ENCODE results near the gene FLT3. TPM values are rescaled to one million over a fixed set of nuclear protein-coding genes. Genes with fewer than 3 reads are reported as not detected.
A peak's percentile ranks its signal among the peaks of the same experiment; 100 is the strongest.

Gene FLT3
- total and polyA plus RNA-seq, 5 donors from 2014 or later, result 0.39 TPM; not detected in 4

- ATAC-seq (ENCODE audit: low read depth in 2 of 2), result no peak
- H3K27ac Mint-ChIP-seq, result no peak overlapping the region
Observed at GRCh38 chr13:28071424-28071823, 29.0 kb downstream of the FLT3 start.

DNA sequence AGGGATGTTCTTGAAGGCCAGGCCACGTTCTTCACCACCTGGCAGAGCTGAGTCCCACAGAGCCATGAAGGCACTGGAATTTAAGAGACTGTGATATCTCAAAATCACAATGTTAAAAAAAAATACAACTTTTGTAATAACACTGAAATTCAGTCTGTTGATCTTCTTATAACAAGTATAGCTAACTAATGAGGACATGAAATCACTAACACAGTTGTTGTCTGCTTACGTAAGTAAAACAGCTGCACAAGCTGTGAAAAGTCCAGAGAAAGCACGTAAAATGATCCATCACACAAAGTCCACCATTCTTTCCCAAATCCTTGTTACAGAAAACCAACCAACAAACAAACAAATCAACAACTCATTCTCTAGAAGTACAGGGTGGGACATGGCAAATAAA, 32.9 kb downstream of the FLT3 start:
- Mint-ChIP-seq H3K36me3 (no peaks in the 10 kb centered on the region), H3K27ac (no peak overlapping the region), H3K4me1 (no peaks in the 10 kb centered on the region), H3K9me3 (no peaks in the 10 kb centered on the region), H3K4me3 (no peak overlapping the region), H3K27me3 (peaks cover 17% of the 10 kb centered on the region)
- Histone ChIP-seq H3K36me3 (ENCODE audit: control insufficient read depth, insufficient read depth, low read length) (no peaks in the 10 kb centered on the region), H3K9me3 (ENCODE audit: control insufficient read depth in 2 of 2, low read length in 2 of 2) (no peaks in the 10 kb centered on the region), H3K4me3 (ENCODE audit: low read depth, low read length) (no peak overlapping the region), H3K4me1 (ENCODE audit: control insufficient read depth, insufficient read depth, low read length, poor library complexity, severe bottlenecking) (no peaks in the 10 kb centered on the region), H3K27me3 (ENCODE audit: control insufficient read depth, insufficient read depth, low read length) (no peaks in the 10 kb centered on the region), H3K27ac (ENCODE audit: insufficient read depth, low read length, poor library complexity, severe bottlenecking) (no peak overlapping the region)
- no peak for DNase-seq
- ATAC-seq (ENCODE audit: low read depth in 2 of 2), result no peak

More at GRCh38 chr13:28071424-28071823, 29.0 kb downstream of the FLT3 start:
- Histone ChIP-seq H3K4me1 (ENCODE audit: control insufficient read depth, insufficient read depth, low read length, poor library complexity, severe bottlenecking) (no peaks in the 10 kb centered on the region), H3K4me3 (ENCODE audit: low read depth, low read length) (no peak overlapping the region), H3K9me3 (ENCODE audit: control insufficient read depth in 2 of 2, low read length in 2 of 2) (no peaks in the 10 kb centered on the region), H3K27ac (ENCODE audit: insufficient read depth, low read length, poor library complexity, severe bottlenecking) (no peak overlapping the region), H3K36me3 (ENCODE audit: control insufficient read depth, insufficient read depth, low read length) (no peaks in the 10 kb centered on the region), H3K27me3 (ENCODE audit: control insufficient read depth, insufficient read depth, low read length) (no peaks in the 10 kb centered on the region)
- DNase-seq, result no peak
- Mint-ChIP-seq H3K4me1 (no peaks in the 10 kb centered on the region), H3K36me3 (no peaks in the 10 kb centered on the region), H3K4me3 (no peak overlapping the region), H3K27me3 (peaks cover 21% of the 10 kb centered on the region), H3K9me3 (no peaks in the 10 kb centered on the region)

DNA sequence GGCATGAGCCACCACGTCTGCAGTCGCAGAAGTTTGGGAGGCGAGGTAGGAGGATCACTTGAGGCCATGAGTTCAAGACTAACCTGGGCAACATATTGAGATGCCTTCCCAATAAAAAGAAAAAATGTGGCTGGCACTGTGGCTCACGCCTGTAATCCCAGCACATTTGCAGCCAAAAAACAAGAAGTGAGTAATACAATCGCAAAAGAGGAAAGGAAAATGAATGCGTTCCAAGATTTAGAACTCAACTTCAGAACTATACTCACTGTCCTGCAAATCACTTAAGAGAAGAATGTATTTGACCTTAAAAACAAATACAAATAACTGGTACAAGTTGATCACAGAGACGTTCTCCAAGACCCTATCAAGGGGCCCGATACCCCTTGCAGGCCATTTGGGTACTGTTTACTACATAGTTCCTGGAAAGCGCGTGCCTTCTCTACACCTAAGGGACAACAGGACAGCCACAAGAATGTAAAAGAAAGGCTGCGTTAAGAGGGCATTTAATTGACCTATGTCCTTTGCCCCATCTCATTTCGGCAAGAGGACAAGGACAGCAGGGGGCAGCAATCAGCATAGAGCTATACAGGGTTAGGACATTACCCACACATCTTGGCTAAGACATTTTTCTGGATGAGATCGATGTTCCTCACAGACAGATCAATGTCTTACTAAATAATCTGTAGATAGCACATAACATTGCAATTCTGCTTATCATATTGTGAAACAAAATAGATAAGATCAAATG, 41.3 kb downstream of the FLT3 start:
- H3K36me3 Mint-ChIP-seq, result no peaks in the 10 kb centered on the region
- no peak overlapping the region for H3K27ac ChIP-seq (ENCODE audit: insufficient read depth, low read length, poor library complexity, severe bottlenecking)
- H3K9me3 ChIP-seq (ENCODE audit: control insufficient read depth in 2 of 2, low read length in 2 of 2), result no peaks in the 10 kb centered on the region
- no peak for ATAC-seq (ENCODE audit: low read depth in 2 of 2)
- H3K27me3 ChIP-seq (ENCODE audit: control insufficient read depth, insufficient read depth, low read length), result peaks cover 12% of the 10 kb centered on the region
- H3K27ac Mint-ChIP-seq, result no peak overlapping the region
- H3K4me1 ChIP-seq (ENCODE audit: control insufficient read depth, insufficient read depth, low read length, poor library complexity, severe bottlenecking), result no peaks in the 10 kb centered on the region
- H3K27me3 Mint-ChIP-seq, result peaks cover 22% of the 10 kb centered on the region
- peak in 2 of 3 donors; percentile 11 to 58 for DNase-seq
- H3K36me3 ChIP-seq (ENCODE audit: control insufficient read depth, insufficient read depth, low read length), result no peaks in the 10 kb centered on the region
- H3K4me3 Mint-ChIP-seq, result no peak overlapping the region
- no peak overlapping the region for H3K4me3 ChIP-seq (ENCODE audit: low read depth, low read length)
- no peaks in the 10 kb centered on the region for H3K4me1 Mint-ChIP-seq
- H3K9me3 Mint-ChIP-seq, result no peaks in the 10 kb centered on the region

DNA sequence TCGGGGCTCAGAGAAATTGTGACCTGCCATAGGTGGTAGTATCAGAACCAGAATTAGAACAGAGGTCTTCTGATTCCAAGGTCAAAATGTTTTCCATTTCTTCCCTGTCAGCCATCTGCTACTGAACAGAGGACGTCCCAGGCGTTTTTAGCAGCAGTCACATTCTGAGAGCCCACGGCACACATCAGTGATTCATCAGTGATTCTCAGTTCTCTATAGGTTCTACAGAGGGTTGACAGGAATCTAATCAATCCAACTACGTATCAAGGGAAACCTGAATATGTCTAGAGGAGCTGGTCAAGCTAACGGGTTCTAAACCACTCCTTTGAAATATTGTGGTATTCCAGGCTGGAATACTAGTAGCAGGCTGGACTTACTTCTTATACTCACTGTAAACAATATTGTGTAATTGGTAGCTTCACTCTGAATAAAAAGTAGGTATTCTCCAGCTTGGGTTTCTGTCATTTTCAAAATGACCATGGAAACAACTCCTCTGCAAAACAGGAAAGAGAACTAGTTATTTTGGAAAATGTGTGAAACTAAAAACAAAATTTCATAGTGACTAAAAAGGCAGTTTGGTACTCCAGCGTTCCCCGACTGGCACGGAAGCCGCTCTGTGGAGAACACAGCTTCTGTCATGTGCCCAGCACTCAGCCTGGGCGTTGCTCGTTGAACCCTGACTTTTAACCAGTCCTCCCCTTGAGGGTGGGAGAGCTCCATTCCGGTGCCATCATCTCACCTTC, 43.2 kb downstream of the FLT3 start:
- Histone ChIP-seq H3K9me3 (ENCODE audit: control insufficient read depth in 2 of 2, low read length in 2 of 2) (no peaks in the 10 kb centered on the region), H3K4me3 (ENCODE audit: low read depth, low read length) (no peak overlapping the region), H3K36me3 (ENCODE audit: control insufficient read depth, insufficient read depth, low read length) (no peaks in the 10 kb centered on the region), H3K27ac (ENCODE audit: insufficient read depth, low read length, poor library complexity, severe bottlenecking) (no peak overlapping the region), H3K27me3 (ENCODE audit: control insufficient read depth, insufficient read depth, low read length) (peaks cover 12% of the 10 kb centered on the region), H3K4me1 (ENCODE audit: control insufficient read depth, insufficient read depth, low read length, poor library complexity, severe bottlenecking) (no peaks in the 10 kb centered on the region)
- no peaks in the 10 kb centered on the region for H3K36me3 Mint-ChIP-seq
- ATAC-seq (ENCODE audit: low read depth in 2 of 2) (no peak), DNase-seq (no peak)
- H3K27ac Mint-ChIP-seq, result no peak overlapping the region
- no peak overlapping the region for H3K4me3 Mint-ChIP-seq
- peaks cover 22% of the 10 kb centered on the region for H3K27me3 Mint-ChIP-seq
- H3K9me3 Mint-ChIP-seq, result no peaks in the 10 kb centered on the region
- H3K4me1 Mint-ChIP-seq, result no peaks in the 10 kb centered on the region

- DNase-seq (no peak), ATAC-seq (ENCODE audit: low read depth in 2 of 2) (no peak)
- H3K9me3 Mint-ChIP-seq, result no peaks in the 10 kb centered on the region
- no peaks in the 10 kb centered on the region for H3K36me3 Mint-ChIP-seq
- no peaks in the 10 kb centered on the region for H3K4me1 Mint-ChIP-seq
- H3K27me3 Mint-ChIP-seq, result peaks cover 22% of the 10 kb centered on the region
- Histone ChIP-seq H3K27me3 (ENCODE audit: control insufficient read depth, insufficient read depth, low read length) (peaks cover 12% of the 10 kb centered on the region), H3K4me1 (ENCODE audit: control insufficient read depth, insufficient read depth, low read length, poor library complexity, severe bottlenecking) (no peaks in the 10 kb centered on the region), H3K4me3 (ENCODE audit: low read depth, low read length) (no peak overlapping the region), H3K27ac (ENCODE audit: insufficient read depth, low read length, poor library complexity, severe bottlenecking) (no peak overlapping the region), H3K9me3 (ENCODE audit: control insufficient read depth in 2 of 2, low read length in 2 of 2) (no peaks in the 10 kb centered on the region), H3K36me3 (ENCODE audit: control insufficient read depth, insufficient read depth, low read length) (no peaks in the 10 kb centered on the region)
- no peak overlapping the region for H3K27ac Mint-ChIP-seq
- H3K4me3 Mint-ChIP-seq, result no peak overlapping the region
Observed at GRCh38 chr13:28056426-28056825, 44.0 kb downstream of the FLT3 start.

DNA sequence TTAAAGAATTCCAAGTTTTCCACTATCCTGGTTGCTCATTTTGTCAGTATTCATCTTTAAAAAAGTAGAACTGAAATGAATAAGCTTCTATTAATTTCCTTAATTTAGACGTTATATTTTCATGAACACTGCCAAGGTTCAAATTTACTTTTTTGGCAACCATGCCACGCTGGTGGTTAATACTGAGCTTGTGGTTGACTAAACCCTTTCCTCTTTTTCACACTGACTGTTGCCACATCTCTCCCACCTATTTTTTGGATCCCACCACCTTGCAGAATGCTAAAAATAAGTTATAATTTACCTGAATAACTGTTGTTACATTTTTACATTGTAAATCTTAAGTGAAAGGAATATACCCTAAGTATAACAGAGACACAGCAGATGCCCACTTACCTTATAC, 45.0 kb downstream of the FLT3 start:
- H3K27me3 Mint-ChIP-seq, result peaks cover 22% of the 10 kb centered on the region
- H3K4me3 ChIP-seq (ENCODE audit: low read depth, low read length), result no peak overlapping the region
- H3K27ac ChIP-seq (ENCODE audit: insufficient read depth, low read length, poor library complexity, severe bottlenecking), result no peak overlapping the region
- no peaks in the 10 kb centered on the region for H3K36me3 ChIP-seq (ENCODE audit: control insufficient read depth, insufficient read depth, low read length)
- no peaks in the 10 kb centered on the region for H3K4me1 ChIP-seq (ENCODE audit: control insufficient read depth, insufficient read depth, low read length, poor library complexity, severe bottlenecking)
- H3K36me3 Mint-ChIP-seq, result no peaks in the 10 kb centered on the region
- DNase-seq (no peak), ATAC-seq (ENCODE audit: low read depth in 2 of 2) (no peak)
- H3K9me3 ChIP-seq (ENCODE audit: control insufficient read depth in 2 of 2, low read length in 2 of 2), result no peaks in the 10 kb centered on the region
- H3K4me3 Mint-ChIP-seq, result no peak overlapping the region
- no peak overlapping the region for H3K27ac Mint-ChIP-seq
- H3K27me3 ChIP-seq (ENCODE audit: control insufficient read depth, insufficient read depth, low read length), result peaks cover 12% of the 10 kb centered on the region
- H3K4me1 Mint-ChIP-seq, result no peaks in the 10 kb centered on the region
- no peaks in the 10 kb centered on the region for H3K9me3 Mint-ChIP-seq

DNA sequence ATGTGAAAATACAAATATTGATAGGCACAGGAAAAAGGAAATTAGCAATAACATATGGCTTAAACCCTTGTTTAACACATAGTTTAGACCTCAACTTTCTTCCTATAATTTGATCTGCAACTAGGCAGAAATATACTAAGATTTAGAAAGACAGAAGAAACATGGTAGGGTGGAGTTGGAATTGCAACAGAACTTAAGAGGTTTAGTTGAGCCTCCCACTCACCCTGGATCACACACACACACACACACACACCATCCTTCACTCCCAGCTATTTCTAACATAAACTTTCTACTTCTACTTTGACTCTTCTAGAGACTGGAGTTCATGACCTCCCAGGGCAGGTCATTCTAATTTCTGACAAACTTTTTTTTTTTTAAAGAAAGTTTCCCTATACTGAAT, 47.4 kb downstream of the FLT3 start:
- H3K9me3 ChIP-seq (ENCODE audit: control insufficient read depth in 2 of 2, low read length in 2 of 2), result no peaks in the 10 kb centered on the region
- DNase-seq (no peak), ATAC-seq (ENCODE audit: low read depth in 2 of 2) (no peak)
- no peaks in the 10 kb centered on the region for H3K36me3 Mint-ChIP-seq
- no peak overlapping the region for H3K27ac ChIP-seq (ENCODE audit: insufficient read depth, low read length, poor library complexity, severe bottlenecking)
- H3K4me1 ChIP-seq (ENCODE audit: control insufficient read depth, insufficient read depth, low read length, poor library complexity, severe bottlenecking), result no peaks in the 10 kb centered on the region
- no peak overlapping the region for H3K4me3 Mint-ChIP-seq
- H3K27me3 Mint-ChIP-seq, result peaks cover 25% of the 10 kb centered on the region
- no peak overlapping the region for H3K4me3 ChIP-seq (ENCODE audit: low read depth, low read length)
- no peaks in the 10 kb centered on the region for H3K36me3 ChIP-seq (ENCODE audit: control insufficient read depth, insufficient read depth, low read length)
- H3K4me1 Mint-ChIP-seq, result peaks cover 0 to 8% (median 4%) of the 10 kb centered on the region in 4 donors
- H3K9me3 Mint-ChIP-seq, result no peaks in the 10 kb centered on the region
- peaks cover 12% of the 10 kb centered on the region for H3K27me3 ChIP-seq (ENCODE audit: control insufficient read depth, insufficient read depth, low read length)
- no peak overlapping the region for H3K27ac Mint-ChIP-seq
